HG03097 (cell line): ENCODE results near the gene SORCS3.

Experiments
- ATAC-seq: cut with Tn5 transposase; IDR thresholded peaks from one replicate; pipeline ENCODE4 v1.9.1; 2021; ENCODE audit not compliant: unreplicated experiment, low FRiP score

SORCS3 gene

GRCh38 chr10:105063796-105064195, 422.7 kb downstream of the SORCS3 start:
- no peak for ATAC-seq

- ATAC-seq = no peak
Observed at GRCh38 chr10:105068497-105068896, 427.4 kb downstream of the SORCS3 start.

GRCh38 chr10:105070249-105070648, 429.2 kb downstream of the SORCS3 start:
- ATAC-seq = no peak

- ATAC-seq = no peak
Observed at GRCh38 chr10:105070952-105071351, 429.9 kb downstream of the SORCS3 start.

DNA sequence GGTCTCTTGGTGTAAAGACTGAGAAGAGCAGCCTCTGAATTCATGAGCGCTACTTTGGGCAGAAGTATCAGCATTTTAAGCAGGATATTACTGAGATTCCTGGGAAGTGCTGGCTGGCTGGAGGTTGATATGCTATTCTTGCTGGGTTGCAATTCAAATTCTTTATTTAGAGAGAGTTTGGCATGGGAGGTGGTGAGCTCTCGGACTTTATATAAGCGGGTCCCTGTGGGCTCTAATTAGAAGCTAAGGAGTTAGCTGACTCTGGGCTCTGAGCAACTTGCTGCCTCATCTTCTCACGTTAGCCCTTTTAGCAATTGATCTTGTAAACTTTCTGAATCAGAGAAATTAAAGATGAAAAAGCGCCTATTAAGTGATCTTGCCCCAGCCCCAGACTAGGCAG, 430.9 kb downstream of the SORCS3 start:
- ATAC-seq = no peak

- ATAC-seq = no peak
Observed at GRCh38 chr10:105073999-105074398, 432.9 kb downstream of the SORCS3 start.

GRCh38 chr10:105075031-105075430, 433.9 kb downstream of the SORCS3 start:
- ATAC-seq = no peak

DNA sequence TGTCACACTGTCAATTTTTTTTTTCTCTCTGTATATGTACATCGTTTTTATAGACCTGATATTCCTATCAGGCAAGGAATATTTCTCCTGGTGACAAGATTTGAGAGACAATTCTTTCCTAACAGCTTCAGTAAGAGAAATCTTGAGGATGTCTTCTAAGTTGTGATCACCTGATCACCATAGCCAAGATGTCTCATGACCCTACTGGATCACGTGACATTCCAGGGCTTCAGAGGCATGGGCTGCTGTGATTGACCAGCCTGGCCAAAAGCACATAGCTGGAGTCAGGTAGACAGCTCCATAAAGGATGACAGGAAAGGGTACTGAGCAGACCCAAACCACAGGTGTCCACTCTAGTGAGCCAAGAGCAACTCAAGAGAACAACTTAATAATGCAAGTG, 444.9 kb downstream of the SORCS3 start:
- no peak for ATAC-seq

- ATAC-seq = no peak
Observed at GRCh38 chr10:105094048-105094447, 453.0 kb downstream of the SORCS3 start.

GRCh38 chr10:105096316-105096715, 455.2 kb downstream of the SORCS3 start:
- no peak for ATAC-seq

DNA sequence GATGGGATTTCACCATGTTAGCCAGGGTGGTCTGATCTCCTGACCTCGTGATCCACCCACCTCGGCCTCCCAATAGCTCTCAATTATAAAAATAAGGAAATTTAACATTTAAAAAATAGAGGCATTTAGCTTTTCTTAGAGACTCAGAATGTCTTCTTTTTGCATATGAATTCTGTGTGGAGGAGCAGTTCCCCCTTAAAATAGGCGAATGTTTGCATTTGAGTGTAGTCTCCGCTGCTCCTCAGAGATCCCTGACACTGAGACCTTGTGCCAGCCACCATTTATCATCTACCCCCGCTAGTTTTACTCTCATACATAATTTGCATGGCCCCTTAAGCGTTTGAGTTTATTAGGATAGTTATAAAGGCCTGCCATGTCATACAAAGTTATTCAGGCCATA, 461.9 kb downstream of the SORCS3 start:
- ATAC-seq = no peak

DNA sequence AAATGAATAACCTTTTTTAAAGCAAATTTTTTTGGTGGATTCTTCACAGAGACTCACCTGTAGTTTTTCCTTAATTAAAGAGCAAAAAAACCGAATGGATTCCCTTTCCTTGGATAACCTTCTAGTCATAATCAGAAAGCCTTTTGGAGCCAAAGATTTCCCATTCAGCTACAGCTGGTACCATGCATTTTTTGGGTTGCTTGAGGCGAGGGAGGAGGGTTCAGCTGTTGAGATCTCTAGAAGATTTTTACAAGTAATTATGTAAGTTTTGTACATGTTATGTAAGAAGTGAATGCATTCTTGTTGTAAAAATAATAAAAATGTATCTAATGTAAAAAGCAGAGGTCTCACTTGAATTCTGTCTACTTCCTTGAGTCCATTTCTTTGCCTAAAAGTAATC, 463.2 kb downstream of the SORCS3 start:
- ATAC-seq = no peak

GRCh38 chr10:105109164-105109563, 468.1 kb downstream of the SORCS3 start:
- no peak for ATAC-seq

- no peak for ATAC-seq
Observed at GRCh38 chr10:105112862-105113261, 471.8 kb downstream of the SORCS3 start.

- no peak for ATAC-seq
Observed at GRCh38 chr10:105113666-105114065, 472.6 kb downstream of the SORCS3 start.

DNA sequence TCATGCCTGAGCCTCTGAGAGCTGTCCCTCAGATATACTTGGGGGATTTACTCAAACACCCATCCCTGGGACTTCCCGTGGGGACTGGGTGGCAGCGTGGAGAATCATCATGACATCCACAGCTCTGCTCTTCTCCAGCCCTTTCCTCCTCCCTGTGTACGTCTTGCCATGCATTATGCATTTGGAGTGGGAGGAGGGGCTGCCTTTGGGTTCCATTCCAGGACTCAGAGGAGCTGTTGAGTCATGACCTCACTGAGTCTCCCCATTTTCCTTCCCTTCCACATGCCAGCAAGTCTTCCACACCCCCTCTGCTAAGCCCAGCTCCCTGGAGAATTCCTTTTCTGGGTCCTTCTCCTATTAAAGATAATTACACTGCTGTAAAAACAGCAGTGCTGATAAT, 480.7 kb downstream of the SORCS3 start:
- no peak for ATAC-seq

- ATAC-seq = no peak
Observed at GRCh38 chr10:105128111-105128510, 487.0 kb downstream of the SORCS3 start.

- ATAC-seq = no peak
Observed at GRCh38 chr10:105138358-105138757, 497.3 kb downstream of the SORCS3 start.

GRCh38 chr10:105139363-105139896, 498.3 kb downstream of the SORCS3 start:
- ATAC-seq = no peak

GRCh38 chr10:105140600-105140999, 499.5 kb downstream of the SORCS3 start:
- no peak for ATAC-seq

- ATAC-seq = no peak
Observed at GRCh38 chr10:105145711-105146110, 504.6 kb downstream of the SORCS3 start.

DNA sequence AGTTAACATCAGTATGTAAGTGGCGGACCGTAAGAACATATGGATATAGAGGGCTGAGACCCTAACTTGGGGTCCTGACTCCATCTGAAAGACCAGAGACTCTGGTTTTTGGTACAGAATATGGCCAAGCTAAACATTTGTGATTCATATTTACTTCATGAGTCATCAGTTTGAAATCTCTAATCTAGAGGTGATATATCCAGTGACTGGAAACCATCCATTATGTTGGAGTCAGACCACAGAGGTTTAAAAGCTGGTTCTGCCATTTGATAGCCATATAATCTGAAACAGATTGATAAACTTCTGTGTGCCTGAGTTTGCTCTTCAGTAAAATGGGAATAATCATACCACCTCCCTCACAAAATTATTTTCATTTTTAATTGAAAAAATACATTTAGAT, 505.3 kb downstream of the SORCS3 start:
- no peak for ATAC-seq

DNA sequence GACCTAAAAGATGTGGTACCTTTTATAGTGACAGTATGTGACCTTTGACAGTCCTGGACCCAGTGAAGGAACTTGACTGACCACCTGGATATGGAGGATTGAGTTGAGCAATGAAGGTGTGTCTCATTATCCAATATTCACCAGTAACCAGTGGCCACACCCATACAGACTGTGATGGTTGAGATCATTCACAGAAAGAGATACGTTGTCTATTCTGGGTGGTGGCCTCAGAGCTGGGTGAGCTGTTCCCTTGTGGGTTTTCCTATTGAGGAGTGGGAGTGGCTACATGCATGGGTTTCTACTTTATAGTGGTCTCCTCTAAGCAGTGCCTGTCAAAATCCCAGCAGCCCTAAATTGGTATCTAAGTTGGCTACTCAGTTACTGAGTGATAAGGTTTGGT, 507.4 kb downstream of the SORCS3 start:
- no peak for ATAC-seq
